HFF-Myc (cell line): ENCODE data around the gene NHERF2.

Experiments used
- DNase-seq: peaks from one replicate; pipeline ENCODE4 v3.0.0-alpha.2; 2011; ENCODE audit warnings: low read depth; ENCODE audit errors: extremely low read depth
- H3K4me3 ChIP-seq: replicated peaks from 2 replicates; pipeline ENCODE4 v1.5.1; 2011; ENCODE audit warnings: low read depth, mild to moderate bottlenecking, control low read depth, low read length
- CTCF ChIP-seq: IDR thresholded peaks from 2 replicates; pipeline ENCODE4 v1.5.1; 2012; ENCODE audit warnings: mild to moderate bottlenecking, low read depth, low read length, control low read depth; ENCODE audit errors: missing control alignments

The NHERF2 gene

GRCh38 chr16:2034696-2035430, 8.2 kb downstream of the NHERF2 start:
- H3K4me3 ChIP-seq = no peak overlapping the region
- no peak for DNase-seq
- TF ChIP-seq CTCF = no peak

- no peak for DNase-seq
- no peak overlapping the region for H3K4me3 ChIP-seq
- no peak for TF ChIP-seq CTCF
Observed at GRCh38 chr16:2035431-2036199, 8.9 kb downstream of the NHERF2 start.

- TF ChIP-seq CTCF = no peak
- DNase-seq = no peak
- H3K4me3 ChIP-seq = no peak overlapping the region
Observed at GRCh38 chr16:2036200-2036966, 9.7 kb downstream of the NHERF2 start.

GRCh38 chr16:2037115-2037514, 10.4 kb downstream of the NHERF2 start:
- no peak overlapping the region for H3K4me3 ChIP-seq
- no peak for DNase-seq
- TF ChIP-seq CTCF = no peak

- TF ChIP-seq CTCF = no peak
- H3K4me3 ChIP-seq = no peak overlapping the region
- DNase-seq = no peak
Observed at GRCh38 chr16:2037647-2038381, 11.1 kb downstream of the NHERF2 start.

- TF ChIP-seq CTCF = no peak
- DNase-seq = no peak
- no peak overlapping the region for H3K4me3 ChIP-seq
Observed at GRCh38 chr16:2038382-2039231, 11.9 kb downstream of the NHERF2 start.
